CD8-positive, alpha-beta memory T cell (primary cell): ENCODE measurements around the gene INSL3. TPM values are rescaled to one million over a fixed set of nuclear protein-coding genes. Genes with fewer than 3 reads are reported as not detected.

Experiments used
- CTCF ChIA-PET: fragments of 350-600 bp; sonication (Branson Sonifier 250); formaldehyde crosslinking; loops from one replicate; lab custom pipeline; 2021; ENCODE audit warnings: antibody characterized with exemption; lab: Charles Lee
- POLR2A ChIA-PET: fragments of 350-600 bp; sonication (Branson Sonifier 250); formaldehyde crosslinking; loops from one replicate; lab custom pipeline; 2021; ENCODE audit warnings: antibody characterized with exemption; lab: Charles Lee
- DNase-seq, 5 donors: peaks; one replicate each; pipeline versions ENCODE4 v3.0.0 to v3.0.0-alpha.2; 2020 to 2022; ENCODE audit warnings: mixed read lengths in 1 of 5
- H3K27ac ChIP-seq: one replicate; pipeline ENCODE4 v1.7.0; 2013; ENCODE audit warnings: low read depth, mild to moderate bottlenecking, low read length, moderate library complexity
- H3K27me3 ChIP-seq: 2 replicates; pipeline ENCODE4 v1.7.0; 2013; ENCODE audit warnings: low read length, mild to moderate bottlenecking; ENCODE audit not compliant: insufficient read depth, poor library complexity, severe bottlenecking
- H3K36me3 ChIP-seq: 2 replicates; pipeline ENCODE4 v1.7.0; 2013; ENCODE audit warnings: mild to moderate bottlenecking, low read length, moderate library complexity; ENCODE audit not compliant: insufficient read depth
- H3K4me1 ChIP-seq: 2 replicates; pipeline ENCODE4 v1.7.0; 2013; ENCODE audit warnings: mild to moderate bottlenecking, low read length, moderate library complexity; ENCODE audit not compliant: insufficient read depth
- H3K4me3 ChIP-seq: 2 replicates; pipeline ENCODE4 v1.7.0; 2013; ENCODE audit warnings: mild to moderate bottlenecking, low read length
- H3K9me3 ChIP-seq: 2 replicates; pipeline ENCODE4 v1.7.0; 2013; ENCODE audit warnings: mild to moderate bottlenecking, low read length
- H3K27ac Mint-ChIP-seq, 8 donors: one replicate each; pipeline ENCODE4 v1.8.0; 2020 to 2021; ENCODE audit warnings: mixed read lengths in 8 of 8, mild to moderate bottlenecking in 6 of 8, inconsistent platforms in 3 of 8, moderate library complexity in 3 of 8
- H3K27me3 Mint-ChIP-seq, 2 donors: one replicate each; pipeline ENCODE4 v1.8.0; 2020 to 2021; ENCODE audit warnings: mixed read lengths in 2 of 2, mild to moderate bottlenecking in 1 of 2, moderate library complexity in 1 of 2
- H3K36me3 Mint-ChIP-seq, 3 donors: one replicate each; pipeline ENCODE4 v1.8.0; 2020 to 2021; ENCODE audit warnings: mixed read lengths in 3 of 3, inconsistent platforms in 1 of 3, mild to moderate bottlenecking in 1 of 3
- H3K4me1 Mint-ChIP-seq, 3 donors: one replicate each; pipeline ENCODE4 v1.8.0; 2020 to 2021; ENCODE audit warnings: mixed read lengths in 3 of 3, inconsistent platforms in 1 of 3, mild to moderate bottlenecking in 1 of 3
- H3K4me3 Mint-ChIP-seq, 7 donors: one replicate each; pipeline ENCODE4 v1.8.0; 2020 to 2021; ENCODE audit warnings: mixed read lengths in 7 of 7, mild to moderate bottlenecking in 6 of 7, moderate library complexity in 4 of 7, inconsistent platforms in 2 of 7
- H3K9me3 Mint-ChIP-seq, 5 donors: one replicate each; pipeline ENCODE4 v1.8.0; 2020 to 2022; ENCODE audit warnings: mixed read lengths in 5 of 5, mild to moderate bottlenecking in 3 of 5, moderate library complexity in 2 of 5, inconsistent platforms in 1 of 5
- polyA plus RNA-seq: library from polyadenylated mRNA; unstranded; fragments of 300-500 nt; fragmentation: Illumina TruSeq; gene quantifications from one replicate; pipeline ENCODE4 v1.2.3, GENCODE V29; 2021
- total RNA-seq, 2 experiments: library from RNA; stranded (reverse); gene quantifications; one replicate each; pipeline ENCODE4 v1.2.3, GENCODE V29; 2021

Gene INSL3
- total and polyA plus RNA-seq, 3 experiments from 2014 or later: 1.8 to 2.9 (median 2.6) TPM

- peaks cover 6 to 54% (median 8%) of the 10 kb centered on the region in 3 donors for H3K36me3 Mint-ChIP-seq
- peak overlapping the region in 6 of 8 donors; percentile 21 to 72 (median 60) for H3K27ac Mint-ChIP-seq
- peaks cover 48% of the 10 kb centered on the region for H3K36me3 ChIP-seq
- H3K27me3 Mint-ChIP-seq: no peaks in the 10 kb centered on the region
- H3K4me1 ChIP-seq: peaks cover 35% of the 10 kb centered on the region
- ChIA-PET POLR2A (no interaction called here), CTCF (interaction anchor here (1.2 to 2.4 kb wide), 3 partner anchors 12 to 59 kb away, joined by 3 to 10 read pairs (median 5); partner anchors contain the start of gene RPL18A)
- no peak for DNase-seq
- H3K9me3 ChIP-seq: no peaks in the 10 kb centered on the region
- no peak overlapping the region for H3K27ac ChIP-seq
- no peaks in the 10 kb centered on the region for H3K9me3 Mint-ChIP-seq
- no peak overlapping the region for H3K4me3 ChIP-seq
- peak overlapping the region in 2 of 7 donors; percentile 27 to 67 for H3K4me3 Mint-ChIP-seq
- no peaks in the 10 kb centered on the region for H3K27me3 ChIP-seq
- H3K4me1 Mint-ChIP-seq: peaks cover 37 to 50% (median 42%) of the 10 kb centered on the region in 3 donors
These were observed 22.0 kb upstream of the INSL3 start for GRCh38 chr19:17843292-17843827.

GRCh38 chr19:17842663-17843291 lies 21.5 kb upstream of the INSL3 start:
- Mint-ChIP-seq H3K9me3 (no peaks in the 10 kb centered on the region), H3K4me1 (peaks cover 31 to 44% (median 40%) of the 10 kb centered on the region in 3 donors), H3K4me3 (peak overlapping the region in 1 of 7 donors; percentile 27), H3K27ac (peak overlapping the region in 3 of 8 donors; percentile 45 to 72 (median 64)), H3K27me3 (no peaks in the 10 kb centered on the region), H3K36me3 (peaks cover 8 to 60% (median 10%) of the 10 kb centered on the region in 3 donors)
- no peaks in the 10 kb centered on the region for H3K27me3 ChIP-seq
- no peak overlapping the region for H3K4me3 ChIP-seq
- ChIA-PET CTCF (interaction anchor here (1.2 to 2.4 kb wide), 3 partner anchors 12 to 59 kb away, joined by 3 to 10 read pairs (median 5); partner anchors contain the start of gene RPL18A), POLR2A (no interaction called here)
- H3K4me1 ChIP-seq: peaks cover 30% of the 10 kb centered on the region
- no peak for DNase-seq
- peaks cover 54% of the 10 kb centered on the region for H3K36me3 ChIP-seq
- H3K27ac ChIP-seq: peak overlapping the region; percentile 38
- no peaks in the 10 kb centered on the region for H3K9me3 ChIP-seq

DNA sequence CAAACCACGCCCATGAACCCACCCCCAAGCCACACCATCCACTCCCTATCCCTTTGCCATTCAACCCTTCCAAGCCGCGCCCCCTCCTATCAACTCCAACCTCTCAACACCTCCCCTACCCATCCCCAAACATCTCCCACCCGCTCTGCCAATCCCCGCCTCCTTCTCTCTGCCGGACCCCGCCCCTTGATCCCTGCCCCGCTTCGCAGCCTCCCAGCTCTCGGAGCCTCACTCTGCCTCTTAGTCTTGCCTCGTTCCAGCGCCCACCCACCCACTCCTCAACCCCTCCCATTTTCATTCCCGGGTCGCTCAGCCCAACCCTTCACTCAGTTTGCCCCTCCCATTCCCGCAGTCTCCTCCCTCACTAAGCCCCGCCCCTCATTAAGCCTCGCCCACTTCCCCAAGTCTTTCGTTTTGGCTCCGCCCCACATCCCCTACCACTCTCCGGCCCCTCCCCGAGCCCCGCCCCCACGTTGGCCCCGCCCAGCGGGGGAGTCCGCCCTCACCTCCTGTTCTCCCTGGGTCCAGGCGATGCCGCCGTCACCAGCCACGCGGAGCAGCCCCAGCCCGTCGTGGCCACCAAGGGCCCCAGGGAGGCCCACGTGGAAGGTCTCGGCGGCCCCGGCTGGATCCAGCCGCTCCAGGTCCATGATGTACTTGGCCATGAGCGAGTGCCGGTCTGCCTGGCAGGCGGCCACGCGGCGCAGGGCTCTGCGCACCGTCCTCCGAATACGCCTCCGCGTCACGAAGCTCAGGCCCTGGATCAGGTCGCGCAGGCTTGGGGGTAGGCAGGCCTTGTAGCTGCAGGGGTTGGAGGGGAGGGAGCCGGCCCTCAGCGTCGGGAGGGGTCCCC lies 20.7 kb upstream of the INSL3 start:
- peaks cover 57% of the 10 kb centered on the region for H3K36me3 ChIP-seq
- peaks cover 30% of the 10 kb centered on the region for H3K4me1 ChIP-seq
- peaks cover 8 to 66% (median 11%) of the 10 kb centered on the region in 3 donors for H3K36me3 Mint-ChIP-seq
- no peaks in the 10 kb centered on the region for H3K9me3 ChIP-seq
- no peaks in the 10 kb centered on the region for H3K9me3 Mint-ChIP-seq
- H3K4me3 Mint-ChIP-seq: no peak overlapping the region
- ChIA-PET CTCF (interaction anchor here (1.2 to 2.4 kb wide), 2 partner anchors 13 to 18 kb away, joined by 5 to 10 read pairs; partner anchors contain the start of gene RPL18A), POLR2A (no interaction called here)
- peak in 2 of 5 donors; percentile 23 to 43 for DNase-seq
- H3K4me3 ChIP-seq: no peak overlapping the region
- peak overlapping the region; percentile 38 for H3K27ac ChIP-seq
- peaks cover 31 to 41% (median 40%) of the 10 kb centered on the region in 3 donors for H3K4me1 Mint-ChIP-seq
- H3K27ac Mint-ChIP-seq: peak overlapping the region in 2 of 8 donors; percentile 29 to 79
- H3K27me3 Mint-ChIP-seq: no peaks in the 10 kb centered on the region
- no peaks in the 10 kb centered on the region for H3K27me3 ChIP-seq

- H3K4me3 Mint-ChIP-seq: no peak overlapping the region
- Histone ChIP-seq H3K27ac (no peak overlapping the region), H3K36me3 (peaks cover 61% of the 10 kb centered on the region), H3K4me1 (peaks cover 30% of the 10 kb centered on the region), H3K4me3 (no peak overlapping the region), H3K9me3 (no peaks in the 10 kb centered on the region), H3K27me3 (no peaks in the 10 kb centered on the region)
- DNase-seq: no peak
- H3K27me3 Mint-ChIP-seq: no peaks in the 10 kb centered on the region
- POLR2A ChIA-PET: interaction anchor here (0.6 kb wide), 1 partner anchor 18 kb away, joined by 3 read pairs; no protein-coding TSS in a partner anchor
- peak overlapping the region in 2 of 8 donors; percentile 29 to 95 for H3K27ac Mint-ChIP-seq
- CTCF ChIA-PET: no interaction called here
- H3K4me1 Mint-ChIP-seq: peaks cover 32 to 42% (median 40%) of the 10 kb centered on the region in 3 donors
- no peaks in the 10 kb centered on the region for H3K9me3 Mint-ChIP-seq
- peaks cover 8 to 72% (median 15%) of the 10 kb centered on the region in 3 donors for H3K36me3 Mint-ChIP-seq
These were observed 20.1 kb upstream of the INSL3 start for GRCh38 chr19:17841371-17841809.

DNA sequence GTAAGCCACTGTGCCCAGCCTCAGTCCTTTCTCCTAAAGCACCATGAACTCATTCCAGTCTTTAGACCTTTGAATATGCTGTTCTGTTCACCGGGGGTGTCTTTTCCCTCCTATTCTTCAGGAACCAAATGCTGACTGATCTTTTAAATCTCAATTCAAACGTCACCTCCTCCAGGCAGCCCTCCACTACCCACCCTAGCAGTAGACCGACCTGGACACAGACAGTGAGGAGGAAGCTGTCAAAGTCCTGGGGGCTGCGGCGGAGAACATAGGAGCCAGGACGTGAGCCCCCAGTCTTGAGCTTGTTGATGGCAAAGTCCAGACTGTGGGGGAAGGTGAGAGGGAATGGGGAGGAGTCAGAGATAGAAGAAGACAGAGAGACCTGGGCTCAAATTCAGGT lies 18.7 kb upstream of the INSL3 start:
- Histone ChIP-seq H3K27me3 (no peaks in the 10 kb centered on the region), H3K4me1 (peaks cover 19% of the 10 kb centered on the region), H3K36me3 (peaks cover 75% of the 10 kb centered on the region), H3K4me3 (no peak overlapping the region), H3K27ac (no peak overlapping the region), H3K9me3 (no peaks in the 10 kb centered on the region)
- no peak for DNase-seq
- Mint-ChIP-seq H3K27me3 (no peaks in the 10 kb centered on the region), H3K27ac (peak overlapping the region in 1 of 8 donors; percentile 36), H3K36me3 (peaks cover 14 to 86% (median 22%) of the 10 kb centered on the region in 3 donors), H3K9me3 (peaks cover 0 to 2% (median 0%) of the 10 kb centered on the region in 5 donors), H3K4me1 (peaks cover 27 to 40% (median 28%) of the 10 kb centered on the region in 3 donors), H3K4me3 (no peak overlapping the region)
- POLR2A ChIA-PET: no interaction called here
- CTCF ChIA-PET: interaction anchor here (0.9 kb wide), 1 partner anchor 9 kb away, joined by 3 read pairs; no protein-coding TSS in a partner anchor

GRCh38 chr19:17837972-17838371 lies 16.7 kb upstream of the INSL3 start:
- no peaks in the 10 kb centered on the region for H3K27me3 Mint-ChIP-seq
- H3K36me3 Mint-ChIP-seq: peaks cover 14 to 84% (median 21%) of the 10 kb centered on the region in 3 donors
- DNase-seq: no peak
- peaks cover 9 to 21% (median 14%) of the 10 kb centered on the region in 3 donors for H3K4me1 Mint-ChIP-seq
- H3K9me3 Mint-ChIP-seq: peaks cover 0 to 2% (median 0%) of the 10 kb centered on the region in 5 donors
- H3K27me3 ChIP-seq: no peaks in the 10 kb centered on the region
- no peaks in the 10 kb centered on the region for H3K4me1 ChIP-seq
- no peak overlapping the region for H3K27ac ChIP-seq
- ChIA-PET CTCF (no interaction called here), POLR2A (no interaction called here)
- H3K27ac Mint-ChIP-seq: peak overlapping the region in 4 of 8 donors; percentile 23 to 94 (median 86)
- H3K4me3 ChIP-seq: no peak overlapping the region
- H3K9me3 ChIP-seq: no peaks in the 10 kb centered on the region
- H3K4me3 Mint-ChIP-seq: no peak overlapping the region
- peaks cover 71% of the 10 kb centered on the region for H3K36me3 ChIP-seq

DNA sequence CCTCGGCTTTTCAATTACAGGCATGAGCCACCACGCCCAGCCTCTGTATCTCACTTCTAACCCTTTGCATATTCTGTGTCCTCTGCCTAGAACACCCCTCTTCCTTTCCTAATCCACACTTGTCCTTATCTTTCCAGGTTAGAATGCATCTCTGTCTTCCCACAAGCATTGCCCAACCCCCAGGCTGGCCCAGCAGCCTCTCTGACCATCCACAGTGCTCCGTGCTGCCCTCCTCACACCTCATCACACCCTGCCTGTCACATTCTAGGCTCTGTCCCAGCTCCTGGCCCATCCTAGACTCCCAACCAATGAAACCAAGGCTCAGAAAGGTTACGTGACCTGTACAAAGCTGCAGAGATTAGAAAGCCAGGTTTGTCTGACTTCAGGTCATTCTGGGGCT lies 15.2 kb upstream of the INSL3 start:
- H3K4me1 Mint-ChIP-seq: peaks cover 9 to 21% (median 15%) of the 10 kb centered on the region in 3 donors
- peaks cover 0 to 2% (median 0%) of the 10 kb centered on the region in 5 donors for H3K9me3 Mint-ChIP-seq
- H3K36me3 Mint-ChIP-seq: peaks cover 18 to 89% (median 25%) of the 10 kb centered on the region in 3 donors
- Histone ChIP-seq H3K4me3 (no peak overlapping the region), H3K4me1 (no peaks in the 10 kb centered on the region), H3K27ac (no peak overlapping the region), H3K36me3 (peaks cover 75% of the 10 kb centered on the region), H3K9me3 (no peaks in the 10 kb centered on the region), H3K27me3 (no peaks in the 10 kb centered on the region)
- H3K4me3 Mint-ChIP-seq: no peak overlapping the region
- peak overlapping the region in 6 of 8 donors; percentile 4 to 77 (median 56) for H3K27ac Mint-ChIP-seq
- CTCF ChIA-PET: no interaction called here
- no peak for DNase-seq
- POLR2A ChIA-PET: no interaction called here
- H3K27me3 Mint-ChIP-seq: no peaks in the 10 kb centered on the region
